ENCODE measurements around the gene TBC1D30. TPM values are rescaled to one million over a fixed set of nuclear protein-coding genes. Genes with fewer than 3 reads are reported as not detected.

The TBC1D30 gene
- total and polyA plus RNA-seq, 9 of the 15 experiments (the other 6 are each of a cell fraction or from before 2014, with no cell fraction given) = 0.07 to 0.55 (median 0.20) TPM; not detected in 1

- ATAC-seq (no peak), DNase-seq (ENCODE audit: extremely low read depth in 1 of 4, low spot score in 3 of 4) (no peak), FAIRE-seq (no peak)
- Histone ChIP-seq H3K9ac (ENCODE audit: insufficient read depth in 1 of 2, low read depth in 2 of 2, low read length in 2 of 2) (no peak overlapping the region), H3K4me1 (replicated peaks in 1 of 2; ENCODE audit: control insufficient read depth in 2 of 2, insufficient read depth in 2 of 2, low read length in 2 of 2) (no peaks in the 10 kb centered on the region), H4K20me1 (replicated peaks; ENCODE audit: control insufficient read depth, insufficient read depth, low read length) (0 out of 2 replicates have a peak, but pooled peaks cover 4% of the 10 kb centered on the region), H3K4me3 (no peak overlapping the region), H3K27ac (ENCODE audit: extremely low read depth, low read depth, low read length) (no peak overlapping the region), H3K79me2 (ENCODE audit: control insufficient read depth, insufficient read depth, low read length) (no peaks in the 10 kb centered on the region), H3K9me3 (replicated peaks; ENCODE audit: control insufficient read depth, insufficient read depth, low read depth, low read length) (no peaks in the 10 kb centered on the region), H3K4me2 (ENCODE audit: insufficient read depth, low read length) (no peak overlapping the region), H3K36me3 (ENCODE audit: control insufficient read depth, insufficient read depth, low read length) (no peaks in the 10 kb centered on the region), H3K27me3 (ENCODE audit: control insufficient read depth in 2 of 2, insufficient read depth in 2 of 2, low read length in 2 of 2) (peaks cover 0 to 24% of the 10 kb centered on the region in 2 experiments; a peak in 3 of 5 replicates), H3K9me1 (ENCODE audit: control insufficient read depth, insufficient read depth, low read length) (no peaks in the 10 kb centered on the region), H2AFZ (ENCODE audit: low read depth, low read length) (no peak overlapping the region)
- POLR2A ChIA-PET = no interaction called here
- WGBS (ENCODE audit: insufficient coverage, low coverage, missing lambda C conversion rate) = 0% methylated on average over 3 of the region's 3 CpGs
- in situ Hi-C loops (cut with MboI) (no loop called here), intact Hi-C loops (cut with micrococcal nuclease) (no loop called here)
- CTCF ChIA-PET (ENCODE audit: low intra/inter-chr PET ratio) = no interaction called here
- BruUV-seq (replicated peaks) = no TSS peak
- TF ChIP-seq FOSL1 (tag; conservative IDR thresholded peaks at IDR 0.05) (no peak), GTF2E2 (tag; IDR thresholded peaks at IDR 0.05) (no peak), ZNF780A (CRISPR knock-in tag; IDR thresholded peaks at IDR 0.05) (no peak), ZNF764 (CRISPR knock-in tag; IDR thresholded peaks at IDR 0.05; ENCODE audit: low read depth) (no peak), KLF13 (tag; IDR thresholded peaks at IDR 0.05; ENCODE audit: borderline replicate concordance, low read depth) (no peak), ETS2 (tag; IDR thresholded peaks at IDR 0.05; ENCODE audit: borderline replicate concordance, poor library complexity, severe bottlenecking) (no peak), ZBTB40 (IDR thresholded peaks at IDR 0.05) (no peak), ZBTB40 (CRISPR knock-in tag; IDR thresholded peaks at IDR 0.05) (no peak), ZNF121 (CRISPR knock-in tag; conservative IDR thresholded peaks at IDR 0.05) (no peak), NFE2L1 (tag; IDR thresholded peaks at IDR 0.05; ENCODE audit: borderline replicate concordance, low read depth) (no peak), ZNF24 (IDR thresholded peaks at IDR 0.05) (no peak), SRSF3 (IDR thresholded peaks at IDR 0.05; ENCODE audit: insufficient read depth, low read length) (no peak), ZNF184 (CRISPR knock-in tag; IDR thresholded peaks at IDR 0.05) (no peak), PYGO2 (tag; IDR thresholded peaks at IDR 0.05) (no peak), MAFK (IDR thresholded peaks at IDR 0.05; ENCODE audit: low read length) (no peak), NR3C1 (CRISPR knock-in tag; IDR thresholded peaks at IDR 0.05) (no peak)
These were observed 10.7 kb upstream of the TBC1D30 start for GRCh38 chr12:64813723-64814122.
